GM12891 (cell line): ENCODE measurements around the gene LETMD1.

ENCODE experiments used
- POLR2A ChIP-seq: IDR thresholded peaks from 2 replicates; pipeline ENCODE4 v1.6.1; 2011; ENCODE audit warnings: low read depth, low read length, control low read depth
- POLR2AphosphoS5 ChIP-seq: IDR thresholded peaks from 2 replicates; pipeline ENCODE4 v1.6.1; 2011; ENCODE audit warnings: low read depth, low read length, control low read depth
- POU2F2 ChIP-seq: IDR thresholded peaks from 2 replicates; pipeline ENCODE4 v1.6.1; 2011; ENCODE audit warnings: low read depth, mild to moderate bottlenecking, control low read depth, low read length, moderate library complexity

- TF ChIP-seq POLR2A (no peak), POLR2AphosphoS5 (no peak), POU2F2 (no peak)
These were observed 32.0 kb downstream of the LETMD1 start for GRCh38 chr12:51080136-51080535.
